CD4-positive, alpha-beta T cell treated with Interleukin-4 for 1 hour (primary cell): ENCODE measurements around the gene EIF5A2.
"Not testable (repeated sequence)": the region's sequence is repeated elsewhere in the genome, so short reads cannot be mapped to it uniquely, and the experiment has no call there.

Experiments used
- DNase-seq, 2 donors: peaks; one replicate each; pipeline ENCODE4 v3.0.0-alpha.2; 2020 to 2022

Gene EIF5A2

DNA sequence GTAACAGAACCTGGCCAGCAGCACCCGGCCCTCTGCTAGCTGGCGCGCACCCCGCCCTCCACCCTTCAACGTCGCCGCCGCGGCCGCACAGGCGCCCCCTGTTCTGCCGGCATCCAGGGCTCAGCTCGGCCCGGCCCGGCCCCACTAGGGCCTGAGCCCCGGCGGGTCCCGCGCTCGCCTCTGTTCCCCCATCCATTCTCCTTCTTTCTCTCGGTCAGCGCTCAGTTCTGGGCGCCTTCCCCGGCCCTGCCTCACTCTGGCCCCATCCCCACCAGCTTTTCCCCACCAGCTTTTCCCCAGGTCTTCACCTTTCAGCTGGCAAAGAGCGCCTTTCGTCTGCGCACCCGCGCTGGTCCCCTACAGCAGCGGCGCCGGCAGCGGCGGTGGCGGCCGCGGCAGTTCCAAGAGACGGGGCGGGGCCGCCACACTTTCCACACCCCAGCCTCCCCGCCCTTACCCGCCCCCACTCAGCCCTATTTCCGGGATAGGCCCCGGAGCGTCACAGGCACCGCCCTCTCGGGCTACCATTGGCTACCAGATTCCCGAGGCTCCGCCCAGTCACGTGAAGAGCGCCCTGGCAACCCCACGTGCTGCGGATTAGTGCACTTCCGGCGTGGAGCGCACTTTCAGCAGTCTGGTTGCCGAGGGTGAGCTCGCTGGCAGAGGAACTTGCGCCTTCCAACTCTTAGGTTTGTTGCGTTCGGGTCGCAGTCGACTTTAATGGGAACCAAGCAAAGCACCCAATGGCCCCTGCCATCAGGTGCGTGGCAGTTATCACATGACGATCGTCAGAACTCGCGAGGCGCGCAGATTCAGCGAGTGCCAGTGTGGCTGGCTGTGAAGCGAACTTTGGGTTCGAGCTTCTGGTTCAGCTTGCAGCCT, at the start of gene EIF5A2:
Gene EIF5A2 (minus strand): TSS at position 403 of the 882 bp plus-strand sequence. CDS start 831 bp downstream, outside the sequence.
- DNase-seq: peak; percentile 96 to 97

DNA sequence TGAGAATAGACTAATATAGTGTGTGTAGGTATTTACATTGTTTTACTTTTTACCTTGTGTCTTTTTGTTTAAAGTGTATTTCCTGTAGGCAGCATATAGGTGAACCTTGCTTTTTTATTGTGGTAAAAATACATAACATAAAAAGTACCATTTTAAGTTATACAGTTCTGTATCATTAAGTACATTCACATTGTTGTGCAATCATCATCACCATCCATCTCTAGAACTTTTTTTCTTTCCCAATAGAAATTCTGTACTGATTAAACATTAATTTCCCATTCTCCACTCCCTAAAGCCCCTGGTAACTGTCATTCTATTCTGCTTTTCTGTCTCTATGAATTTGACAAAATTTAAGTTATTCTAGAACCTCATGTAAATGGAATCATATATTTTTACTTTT, 48.2 kb upstream of the EIF5A2 start:
- no peak for DNase-seq

DNA sequence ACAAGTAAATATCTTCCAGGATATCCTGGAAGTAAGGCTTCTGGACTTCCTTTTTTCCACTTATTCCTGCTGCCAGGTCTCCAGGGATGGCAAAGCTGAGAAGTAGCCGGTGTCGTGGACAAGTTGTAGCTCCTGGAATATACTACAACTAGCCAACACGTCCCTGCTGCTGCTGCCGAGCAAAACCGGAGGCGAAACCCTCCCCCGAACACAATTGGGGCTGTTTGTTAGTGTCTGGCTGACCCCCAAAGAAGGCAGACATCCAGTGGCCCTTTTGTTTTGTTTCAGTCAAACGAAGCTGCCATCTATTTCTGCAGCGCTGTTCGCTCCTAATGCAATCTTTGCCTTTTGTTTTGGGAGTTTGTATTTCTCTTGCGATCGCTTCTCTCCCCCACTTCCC, 45.3 kb upstream of the EIF5A2 start:
- DNase-seq: no peak

DNA sequence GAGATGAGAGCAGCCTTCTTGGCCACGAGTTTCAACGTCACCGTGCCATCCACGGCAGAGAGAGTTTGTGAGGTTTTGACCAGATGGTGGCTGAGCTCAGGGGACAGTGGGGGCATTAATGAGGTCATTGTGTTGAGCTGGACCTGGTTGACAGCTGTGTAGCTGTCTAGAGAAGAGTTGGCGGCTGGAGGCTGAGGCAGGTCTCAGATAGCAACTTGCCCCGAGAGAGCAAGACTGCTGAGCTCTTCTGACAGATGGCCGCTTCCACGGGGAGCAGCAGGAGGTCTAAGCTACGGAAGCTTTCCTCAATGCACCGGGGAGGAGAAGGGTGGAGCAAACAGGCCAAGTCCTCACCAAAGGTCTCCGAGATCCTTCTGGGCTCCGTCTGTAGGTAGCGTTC, 44.8 kb upstream of the EIF5A2 start:
- DNase-seq: no peak

DNA sequence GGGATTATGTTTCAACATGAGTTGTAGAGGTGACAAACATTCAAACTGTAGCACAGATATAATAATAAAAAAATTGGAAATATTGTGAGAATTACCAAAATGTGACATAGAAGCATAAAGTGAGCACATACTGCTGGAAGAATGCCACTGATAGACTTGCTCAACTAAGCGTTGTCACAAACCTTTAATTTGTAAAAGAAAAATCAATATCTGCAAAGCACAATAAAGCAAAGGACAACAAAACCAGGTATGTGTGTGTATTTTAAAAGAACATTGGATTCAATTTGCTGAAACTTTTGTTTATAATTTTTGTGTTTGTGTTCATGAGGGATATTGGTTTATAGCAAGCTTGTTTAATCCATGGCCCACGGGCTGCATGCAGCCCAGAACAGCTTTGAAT, 40.8 kb upstream of the EIF5A2 start:
- DNase-seq: no peak

DNA sequence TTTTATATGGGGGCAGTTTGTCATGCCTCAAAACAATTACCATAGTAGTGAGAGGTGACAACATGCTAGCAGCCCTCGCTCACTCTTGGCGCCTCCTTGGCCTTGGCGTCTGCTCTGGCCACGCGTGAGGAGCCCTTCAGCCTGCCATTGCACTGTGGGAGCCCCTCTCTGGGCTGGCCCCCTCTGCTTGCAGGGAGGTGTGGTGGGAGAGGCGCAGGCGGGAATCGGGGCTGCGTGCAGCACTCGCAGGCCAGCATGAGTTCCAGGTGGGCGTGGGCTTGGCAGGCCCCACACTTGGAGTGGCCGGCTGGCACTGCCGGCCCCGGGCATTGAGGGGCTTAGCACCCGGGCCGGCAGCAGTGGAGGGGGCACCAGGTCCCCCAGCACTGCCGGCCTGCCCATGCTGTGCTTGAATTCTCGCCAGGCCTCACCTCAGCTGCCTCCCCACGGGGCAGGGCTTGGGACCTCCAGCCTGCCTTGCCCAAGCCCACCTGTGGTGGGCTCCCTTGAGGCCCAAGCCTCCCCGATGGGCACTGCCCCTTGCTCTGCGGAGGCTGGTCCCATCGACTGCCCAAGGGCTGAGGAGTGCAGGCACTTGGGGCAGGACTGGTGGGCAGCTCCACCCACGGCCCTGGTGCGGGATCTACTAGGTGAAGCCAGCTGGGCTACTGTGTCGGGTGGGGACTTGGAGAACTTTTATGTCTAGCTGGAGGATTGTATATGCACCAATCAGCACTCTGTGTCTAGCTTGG, 38.8 kb upstream of the EIF5A2 start:
- no peak for DNase-seq

DNA sequence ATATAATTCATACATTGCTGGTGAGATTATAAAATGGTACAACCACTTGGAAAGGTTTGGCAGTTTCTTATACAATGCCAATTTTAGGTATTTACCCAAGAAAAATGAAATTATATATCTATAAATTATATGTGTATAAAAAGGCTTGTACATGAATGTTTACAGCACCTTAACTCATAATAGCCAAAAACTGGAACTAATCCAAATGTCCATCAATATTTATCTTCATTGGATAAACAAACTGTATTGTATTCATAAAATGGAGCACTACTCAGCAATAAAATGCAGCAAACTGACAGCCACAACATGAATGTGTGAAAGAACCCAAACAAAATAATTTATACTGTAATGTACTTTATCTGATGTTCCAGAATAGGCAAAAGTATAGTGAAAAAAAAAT, 33.6 kb upstream of the EIF5A2 start:
- DNase-seq: no peak

DNA sequence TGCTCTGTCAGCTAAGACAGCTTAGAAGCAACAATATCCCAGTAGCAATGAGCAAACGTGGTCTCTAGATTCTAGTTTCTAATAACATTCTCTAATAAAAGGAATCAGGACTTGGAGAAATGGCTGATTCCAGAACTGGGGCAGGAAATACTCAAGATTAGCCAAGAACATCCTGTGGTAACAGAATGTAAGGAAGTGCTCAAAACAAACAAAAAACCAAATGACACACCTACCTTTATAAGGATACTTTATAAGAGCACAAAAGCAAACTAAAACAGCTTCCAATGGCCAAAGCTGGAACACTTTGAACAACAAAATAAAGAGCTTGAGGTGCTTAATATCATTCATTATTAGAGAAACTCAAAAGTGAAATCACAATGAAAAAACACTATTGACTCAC, 33.1 kb upstream of the EIF5A2 start:
- DNase-seq: no peak

DNA sequence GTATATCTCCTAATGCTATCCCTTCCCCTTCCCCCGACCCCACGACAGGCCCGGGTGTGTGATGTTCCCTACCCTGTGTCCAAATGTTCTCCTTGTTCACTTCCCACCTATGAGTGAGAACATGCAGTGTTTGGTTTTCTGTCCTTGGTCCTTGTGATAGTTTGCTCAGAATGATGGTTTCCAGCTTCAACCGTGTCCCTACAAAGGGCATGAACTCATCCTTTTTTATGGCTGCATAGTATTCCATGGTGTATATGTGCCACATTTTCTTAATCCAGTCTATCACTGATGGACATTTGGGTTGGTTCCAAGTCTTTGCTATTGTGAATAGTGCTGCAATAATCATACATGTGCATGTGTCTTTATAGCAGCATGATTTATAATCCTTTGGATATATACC, 24.6 kb upstream of the EIF5A2 start:
- DNase-seq: not testable (repeated sequence)

DNA sequence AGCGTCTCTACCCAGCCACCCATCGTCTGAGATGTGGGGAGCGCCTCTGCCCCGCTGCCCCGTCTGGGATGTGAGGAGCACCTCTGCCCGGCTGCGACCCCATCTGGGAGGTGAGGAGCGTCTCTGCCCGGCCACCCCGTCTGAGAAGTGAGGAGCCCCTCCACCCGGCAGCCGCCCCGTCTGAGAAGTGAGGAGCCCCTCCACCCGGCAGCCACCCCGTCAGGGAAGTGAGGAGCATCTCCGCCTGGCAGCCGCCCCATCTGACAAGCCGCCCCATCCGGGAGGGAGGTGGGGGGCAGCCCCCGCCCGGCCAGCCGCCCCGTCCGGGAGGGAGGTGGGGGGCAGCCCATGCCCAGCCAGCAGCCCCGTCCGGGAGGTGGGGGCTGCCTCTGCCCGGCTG, 15.1 kb upstream of the EIF5A2 start:
- not testable (repeated sequence) for DNase-seq

DNA sequence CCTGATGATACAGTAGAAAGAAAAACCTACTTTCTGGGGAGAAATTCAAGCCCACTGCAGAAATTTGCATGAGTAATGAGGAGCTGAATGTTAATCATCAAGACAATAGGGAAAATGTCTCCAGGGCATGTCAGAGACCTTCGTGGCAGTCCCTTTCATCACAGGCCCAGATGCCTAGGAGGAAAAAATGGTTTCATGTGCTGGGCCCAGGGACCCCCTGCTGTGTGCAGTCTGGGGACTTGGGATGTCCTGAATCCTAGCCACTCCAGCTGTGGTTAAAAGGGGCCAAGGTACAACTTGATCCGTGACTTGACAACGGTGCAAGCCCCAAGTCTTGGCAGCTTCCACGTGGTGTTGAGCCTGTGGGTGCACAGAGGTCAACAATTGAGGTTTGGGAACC, 10.3 kb upstream of the EIF5A2 start:
- DNase-seq: no peak

DNA sequence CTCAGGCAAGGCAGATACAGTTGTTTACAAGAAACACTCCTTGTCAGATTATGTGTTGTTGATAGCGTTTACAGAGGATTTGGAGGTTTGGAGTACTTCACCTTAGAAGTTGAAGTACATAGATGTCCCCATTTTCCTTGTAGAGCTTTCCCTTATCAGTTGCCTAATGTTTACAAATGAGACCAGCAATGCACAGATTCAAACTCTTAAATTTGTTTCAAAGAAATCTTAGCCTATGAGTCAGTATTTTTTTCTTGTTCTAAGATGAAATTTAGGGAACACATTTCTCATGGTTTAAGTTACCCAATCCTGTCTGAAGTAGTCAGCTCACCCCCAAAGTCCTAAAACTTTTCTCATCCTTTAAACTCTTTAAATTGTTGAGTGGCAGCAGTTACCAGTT, 6.3 kb upstream of the EIF5A2 start:
- no peak for DNase-seq

DNA sequence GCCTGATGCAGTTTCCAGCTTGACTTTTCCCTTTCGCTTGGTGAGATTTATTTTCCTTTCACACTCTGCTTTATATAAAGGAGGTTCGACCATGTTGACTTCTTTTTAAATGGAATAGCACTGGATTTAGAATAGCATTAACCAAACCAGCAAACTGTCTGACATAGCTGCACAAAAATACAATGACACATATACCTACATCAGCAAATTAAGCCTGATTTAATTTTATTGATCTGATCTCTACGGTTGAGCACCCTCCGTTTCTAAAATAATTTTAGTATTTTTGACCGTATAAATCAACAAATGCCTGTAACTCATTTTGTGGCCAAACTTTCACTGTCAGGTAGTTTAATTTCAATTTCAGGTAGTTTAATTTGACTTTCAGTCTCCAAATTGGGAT, 5.8 kb upstream of the EIF5A2 start:
- no peak for DNase-seq

DNA sequence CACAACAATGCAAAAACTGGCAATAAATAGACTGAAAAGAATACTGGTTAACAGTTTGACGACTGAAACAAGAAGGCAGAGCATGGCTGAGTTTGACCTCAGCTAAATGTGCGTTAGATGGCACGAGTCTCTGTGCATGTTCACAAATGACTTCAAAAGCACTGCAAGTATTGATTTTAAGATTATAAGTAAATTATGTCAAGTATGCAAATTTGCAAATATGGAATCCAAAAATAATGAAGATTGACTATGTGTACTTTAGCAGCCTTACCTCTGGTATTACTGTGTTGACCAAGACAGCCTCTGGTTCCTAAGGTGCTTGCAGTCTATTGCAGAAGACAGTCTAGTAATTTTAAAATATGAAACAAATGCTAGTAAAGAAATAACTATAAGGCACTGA, 2.6 kb upstream of the EIF5A2 start:
- DNase-seq: no peak

DNA sequence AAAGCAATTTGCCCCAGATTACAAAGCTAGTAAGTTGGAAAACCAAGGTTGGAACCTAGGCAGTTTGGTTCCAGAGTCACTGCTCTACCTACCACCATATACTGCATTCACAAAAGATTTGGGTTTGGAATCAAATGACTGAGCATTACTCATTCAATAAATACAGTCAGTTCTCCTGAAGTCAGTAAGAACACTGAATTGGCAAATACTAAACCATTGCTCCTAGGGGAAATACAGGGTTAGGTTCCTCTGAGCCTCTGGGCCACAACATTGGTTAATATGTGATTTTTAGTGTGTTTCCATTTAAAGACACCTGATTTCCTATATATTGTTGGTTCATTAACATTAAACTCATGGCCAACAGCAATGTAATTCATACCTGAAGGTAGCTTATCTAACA, 2.1 kb upstream of the EIF5A2 start:
- no peak for DNase-seq

DNA sequence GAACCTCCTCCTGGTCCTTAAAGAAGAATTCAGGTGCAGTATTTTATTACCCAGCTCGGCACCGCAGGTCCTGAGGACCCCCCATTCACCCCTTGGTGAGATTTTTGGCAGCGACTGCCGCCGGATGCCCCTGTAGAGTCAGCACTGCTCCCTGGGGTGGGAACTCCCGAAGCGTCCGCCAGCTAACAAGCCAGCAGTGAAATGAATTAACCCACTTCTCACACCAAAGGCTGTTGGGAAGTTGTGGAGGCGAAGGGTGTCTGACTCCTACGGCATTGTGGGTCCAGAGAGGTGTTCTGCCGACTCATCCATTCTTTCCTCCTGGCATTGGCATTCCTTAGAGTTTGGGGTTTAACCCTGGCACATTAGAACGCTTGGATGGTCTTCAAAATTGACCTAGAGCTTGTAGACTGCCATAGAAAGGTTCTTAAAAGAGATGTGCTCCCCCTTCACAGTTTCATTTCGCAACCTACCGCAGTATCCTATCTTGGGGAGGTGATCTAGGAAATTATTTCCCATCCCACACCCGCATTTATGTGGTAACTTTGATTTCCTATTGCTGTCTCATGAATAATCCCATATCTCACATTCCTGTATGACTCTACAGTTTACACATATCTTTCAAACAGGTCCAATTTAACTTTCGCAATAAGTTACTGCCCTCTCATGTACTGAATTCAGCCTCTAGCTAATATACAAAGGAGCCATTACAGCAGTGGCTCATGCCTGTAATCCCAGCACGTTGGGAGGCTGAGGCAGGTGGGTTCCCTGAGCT, 879 bp upstream of the EIF5A2 start:
- DNase-seq: peak in 1 of 2 donors; percentile 14

DNA sequence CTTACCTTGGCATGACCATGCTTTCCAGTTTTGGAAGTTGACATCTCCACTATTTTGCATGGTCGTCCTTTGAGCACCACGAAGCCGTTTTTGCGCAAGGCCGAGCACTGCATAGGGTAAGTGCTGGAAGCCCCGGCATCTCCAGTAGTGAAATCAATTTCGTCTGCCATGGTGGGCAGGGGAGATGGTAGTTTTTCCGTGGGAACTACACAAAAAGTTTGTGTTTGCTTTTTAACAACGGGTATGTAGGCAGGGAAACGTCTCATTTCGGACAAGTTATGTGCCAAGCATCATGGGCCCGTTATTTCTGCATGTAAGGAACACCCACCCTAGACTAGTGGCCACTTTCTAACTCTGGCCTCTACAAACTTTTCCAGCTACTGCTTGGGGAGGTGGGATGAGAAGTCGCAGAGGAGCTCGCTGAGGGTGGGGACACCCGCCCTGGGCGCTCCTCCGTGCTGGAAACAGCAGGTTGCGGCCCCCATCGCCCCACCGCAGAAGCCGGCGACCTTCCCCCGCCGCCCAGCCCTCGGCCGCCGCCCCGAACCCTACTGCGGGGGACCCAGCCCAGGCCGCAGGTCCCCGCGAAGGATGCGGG, 701 bp downstream of the EIF5A2 start:
- peak in 1 of 2 donors; percentile 10 for DNase-seq

DNA sequence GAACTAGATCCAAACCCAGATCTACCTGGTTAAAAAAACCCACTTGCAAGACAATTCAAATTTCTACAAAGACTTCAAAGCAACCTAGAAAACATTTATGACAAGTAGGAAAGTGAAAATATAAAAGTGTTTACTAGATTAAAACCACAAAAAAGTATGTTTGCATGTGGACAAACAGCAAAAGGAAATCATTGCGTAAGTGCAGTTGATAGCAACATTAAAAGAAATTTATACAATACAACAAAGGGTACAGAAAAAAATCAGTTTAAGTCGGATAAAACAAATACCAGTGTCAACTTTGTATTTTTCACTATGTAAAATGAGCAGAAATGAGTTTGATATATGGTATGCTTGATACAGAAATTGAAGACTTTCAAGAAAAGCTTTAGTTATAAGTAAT, 2.6 kb downstream of the EIF5A2 start:
- no peak for DNase-seq

DNA sequence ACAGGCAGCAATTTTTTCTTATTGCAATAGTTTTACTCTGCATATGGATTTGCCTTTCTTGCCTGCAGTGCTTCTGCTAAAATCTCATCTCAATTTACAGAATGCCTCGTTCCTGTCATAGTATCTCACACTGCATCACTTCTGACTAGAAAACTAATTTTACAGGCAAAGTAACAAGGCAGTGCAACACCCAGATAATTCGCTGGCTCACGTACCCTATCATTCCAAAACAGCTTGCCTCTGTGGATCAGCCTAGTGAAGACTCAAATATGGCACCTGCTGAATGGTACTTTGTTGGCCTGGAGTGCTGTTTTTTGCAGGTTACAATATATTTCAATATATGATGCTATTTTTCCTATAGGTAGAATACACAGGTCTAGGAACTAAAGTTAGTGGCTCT, 5.3 kb downstream of the EIF5A2 start:
- no peak for DNase-seq

DNA sequence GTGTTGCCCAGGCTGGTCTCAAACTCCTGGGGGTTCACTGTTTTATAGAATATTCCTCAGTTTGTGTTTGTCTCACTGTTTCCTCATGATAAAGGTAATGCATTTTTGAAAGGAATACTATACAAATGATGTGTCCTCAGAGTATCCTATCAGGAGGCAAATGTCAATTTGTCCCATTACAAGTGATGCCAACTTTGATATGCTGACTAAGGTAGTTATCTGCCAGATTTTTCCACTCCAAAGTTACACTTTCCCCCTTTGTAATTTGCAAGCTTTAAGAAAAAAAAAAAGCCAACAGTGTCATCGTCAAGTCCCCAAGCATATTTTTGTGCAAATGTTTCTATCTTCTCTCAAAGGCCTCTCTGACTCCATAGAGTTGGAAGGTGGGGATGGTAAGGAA, 9.0 kb downstream of the EIF5A2 start:
- no peak for DNase-seq

DNA sequence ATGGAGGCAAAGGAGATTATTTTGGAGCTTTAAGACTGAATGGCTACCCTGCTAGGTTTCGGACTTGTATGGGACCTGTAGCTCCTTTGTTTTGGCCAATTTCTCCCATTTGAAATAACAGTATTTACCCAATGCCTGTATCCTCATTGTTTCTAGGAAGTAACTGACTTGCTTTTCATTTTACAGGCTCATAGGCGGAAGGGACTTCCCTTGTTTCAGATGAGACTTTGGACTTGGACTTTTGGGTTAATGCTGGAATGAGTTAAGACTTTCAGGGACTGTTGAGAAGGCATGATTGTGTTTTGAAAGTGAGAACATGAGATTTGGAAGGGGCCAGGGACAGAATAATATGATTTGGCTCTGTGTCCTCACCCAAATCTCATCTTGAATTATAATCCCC, 10.5 kb downstream of the EIF5A2 start:
- DNase-seq: no peak

DNA sequence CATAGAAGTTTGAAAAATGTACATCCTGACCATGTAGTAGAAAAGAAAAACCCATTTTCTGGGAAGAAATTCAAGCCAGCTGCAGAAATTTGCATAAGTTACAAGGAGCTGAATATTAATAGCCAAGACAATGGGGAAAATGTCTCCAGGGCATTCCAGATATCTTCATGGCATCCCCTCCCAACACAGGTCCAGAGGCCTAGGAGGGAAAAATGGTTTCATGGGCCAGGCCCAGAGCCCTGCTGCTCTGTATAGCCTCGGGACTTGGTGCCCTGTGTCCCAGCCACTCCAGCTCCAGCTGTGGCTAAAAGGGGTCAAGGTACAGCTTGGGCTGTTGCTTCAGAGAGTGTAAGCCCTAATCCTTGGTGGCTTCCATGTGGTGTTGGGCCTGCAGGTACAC, 11.2 kb downstream of the EIF5A2 start:
- not testable (repeated sequence) for DNase-seq

DNA sequence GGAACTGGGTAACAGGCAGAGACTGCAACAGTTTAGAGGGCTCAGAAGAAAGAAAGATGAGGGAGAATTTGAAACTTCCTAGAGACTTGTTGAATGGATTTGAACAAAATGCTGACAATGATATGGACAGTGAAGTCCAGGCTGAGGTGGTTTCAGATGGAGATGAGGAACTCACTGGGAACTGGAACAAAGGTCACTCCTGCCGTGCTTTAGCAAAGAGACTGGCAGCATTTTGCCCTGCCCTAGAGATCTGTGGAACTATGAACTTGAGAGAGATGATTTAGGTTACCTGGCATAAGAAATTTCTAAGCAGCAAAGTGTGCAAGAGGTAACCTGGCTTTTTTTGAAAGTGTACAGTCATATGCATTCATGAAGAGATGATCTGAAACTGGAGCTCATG, 11.7 kb downstream of the EIF5A2 start:
- no peak for DNase-seq
